Mucosa of rectum (tissue), 2 donors: ENCODE measurements around the gene RSL1D1.

Source experiments
- H3K27ac ChIP-seq, 2 donors: one replicate each; pipeline ENCODE4 v1.7.0; 2013; ENCODE audit warnings: inconsistent platforms in 2 of 2, low read depth in 2 of 2, low read length in 2 of 2
- H3K27me3 ChIP-seq, 2 donors: one replicate each; pipeline ENCODE4 v1.7.0; 2013; ENCODE audit warnings: low read length in 2 of 2; ENCODE audit not compliant: control insufficient read depth in 2 of 2, insufficient read depth in 2 of 2
- H3K36me3 ChIP-seq, 2 donors: one replicate each; pipeline ENCODE4 v1.7.0; 2013; ENCODE audit warnings: low read length in 2 of 2; ENCODE audit not compliant: control insufficient read depth in 2 of 2, insufficient read depth in 2 of 2
- H3K4me1 ChIP-seq, 2 donors: one replicate each; pipeline ENCODE4 v1.7.0; 2013; ENCODE audit warnings: low read length in 2 of 2, mild to moderate bottlenecking in 1 of 2; ENCODE audit not compliant: control insufficient read depth in 2 of 2, insufficient read depth in 2 of 2
- H3K4me3 ChIP-seq, 2 donors: one replicate each; pipeline ENCODE4 v1.7.0; 2013; ENCODE audit warnings: low read length in 2 of 2
- H3K9ac ChIP-seq, 2 donors: one replicate each; pipeline ENCODE4 v1.7.0; 2013; ENCODE audit warnings: low read length in 2 of 2, low read depth in 1 of 2, mild to moderate bottlenecking in 1 of 2
- H3K9me3 ChIP-seq, 2 donors: one replicate each; pipeline ENCODE4 v1.7.0; 2013; ENCODE audit warnings: low read length in 2 of 2; ENCODE audit not compliant: control insufficient read depth in 2 of 2
- donor health status: healthy.
- donor health status: Normal muscosa, but diverticular disease.

Gene RSL1D1

DNA sequence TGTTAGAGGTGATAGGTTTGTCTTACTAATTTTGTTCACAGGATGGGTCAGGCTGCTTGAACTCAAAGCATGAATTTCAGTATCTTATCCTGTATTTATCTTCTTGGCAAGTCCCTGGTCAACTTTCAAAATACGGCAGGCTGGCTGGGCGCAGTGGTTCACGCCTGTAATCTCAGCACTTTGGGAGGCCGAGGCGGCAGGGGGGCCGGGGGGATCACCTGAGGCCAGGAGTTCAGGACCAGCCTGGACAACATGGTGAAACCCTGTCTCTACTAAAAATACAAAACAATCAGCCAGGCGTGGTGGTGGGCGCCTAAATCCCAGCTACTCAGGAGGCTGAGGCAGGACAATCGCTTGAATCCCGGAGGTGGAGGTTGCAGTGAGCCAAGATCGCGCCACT lies 25.0 kb upstream of the RSL1D1 start:
- H3K9ac ChIP-seq = no peak overlapping the region
- no peaks in the 10 kb centered on the region for H3K9me3 ChIP-seq
- no peaks in the 10 kb centered on the region for H3K4me1 ChIP-seq
- H3K27me3 ChIP-seq = no peaks in the 10 kb centered on the region
- peaks cover 33 to 69% of the 10 kb centered on the region in 2 donors for H3K36me3 ChIP-seq
- no peak overlapping the region for H3K4me3 ChIP-seq
- H3K27ac ChIP-seq = no peak overlapping the region

DNA sequence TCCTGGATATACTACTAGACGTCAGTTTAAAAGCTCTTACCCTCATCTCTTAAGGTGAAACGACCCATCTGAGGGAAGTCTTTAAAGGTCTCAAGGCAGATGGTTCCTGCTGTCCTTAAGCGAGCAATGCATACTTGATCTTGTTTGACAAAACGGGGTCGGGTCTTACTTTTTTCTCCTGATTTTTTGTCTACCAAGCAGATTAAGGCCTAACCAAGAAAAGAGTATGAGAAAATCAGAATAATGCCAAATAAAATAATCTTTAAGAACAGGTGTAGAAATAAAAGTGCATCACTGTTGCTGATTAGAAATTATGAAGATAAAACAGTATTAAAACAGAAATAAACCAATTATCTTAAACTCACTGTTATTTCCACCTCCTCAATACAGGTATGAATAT lies 24.4 kb upstream of the RSL1D1 start:
- H3K36me3 ChIP-seq = peaks cover 33 to 65% of the 10 kb centered on the region in 2 donors
- no peak overlapping the region for H3K27ac ChIP-seq
- no peaks in the 10 kb centered on the region for H3K4me1 ChIP-seq
- H3K9me3 ChIP-seq = no peaks in the 10 kb centered on the region
- H3K27me3 ChIP-seq = no peaks in the 10 kb centered on the region
- H3K4me3 ChIP-seq = no peak overlapping the region
- no peak overlapping the region for H3K9ac ChIP-seq

- Histone ChIP-seq H3K27me3 (no peaks in the 10 kb centered on the region), H3K9me3 (no peaks in the 10 kb centered on the region), H3K36me3 (peaks cover 21 to 49% of the 10 kb centered on the region in 2 donors), H3K27ac (no peak overlapping the region), H3K4me3 (no peak overlapping the region), H3K4me1 (no peaks in the 10 kb centered on the region), H3K9ac (no peak overlapping the region)
Observed at GRCh38 chr16:11871193-11871592, 19.9 kb upstream of the RSL1D1 start.

DNA sequence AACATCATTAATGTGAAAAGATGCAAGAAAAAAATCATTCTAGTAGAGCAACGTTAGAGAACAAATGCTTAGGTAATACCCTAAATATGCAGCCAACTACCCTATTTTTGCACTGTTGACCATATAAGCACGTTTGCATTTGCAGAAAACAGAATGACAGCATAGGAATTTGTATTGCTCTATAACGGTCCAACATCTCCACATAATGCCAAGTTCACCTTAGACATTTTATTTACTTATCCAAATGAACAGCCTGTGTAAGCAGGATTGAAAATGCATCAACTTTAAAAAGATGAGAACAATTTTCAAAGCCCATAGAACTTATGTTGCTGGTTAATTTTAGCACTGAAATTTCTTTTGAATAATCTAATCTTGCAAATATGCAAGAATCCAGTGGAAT lies 19.1 kb upstream of the RSL1D1 start:
- Histone ChIP-seq H3K27ac (no peak overlapping the region), H3K4me3 (no peak overlapping the region), H3K9me3 (no peaks in the 10 kb centered on the region), H3K36me3 (peaks cover 15 to 41% of the 10 kb centered on the region in 2 donors), H3K4me1 (no peaks in the 10 kb centered on the region), H3K27me3 (no peaks in the 10 kb centered on the region), H3K9ac (no peak overlapping the region)

- peaks cover 12 to 37% of the 10 kb centered on the region in 2 donors for H3K36me3 ChIP-seq
- no peaks in the 10 kb centered on the region for H3K27me3 ChIP-seq
- H3K9ac ChIP-seq = no peak overlapping the region
- no peak overlapping the region for H3K27ac ChIP-seq
- H3K4me3 ChIP-seq = no peak overlapping the region
- H3K4me1 ChIP-seq = no peaks in the 10 kb centered on the region
- no peaks in the 10 kb centered on the region for H3K9me3 ChIP-seq
Observed at GRCh38 chr16:11869353-11870228, 18.2 kb upstream of the RSL1D1 start.

GRCh38 chr16:11868412-11868980 lies 17.2 kb upstream of the RSL1D1 start:
- peaks cover 12 to 29% of the 10 kb centered on the region in 2 donors for H3K36me3 ChIP-seq
- H3K9me3 ChIP-seq = no peaks in the 10 kb centered on the region
- H3K4me1 ChIP-seq = no peaks in the 10 kb centered on the region
- H3K27me3 ChIP-seq = no peaks in the 10 kb centered on the region
- H3K4me3 ChIP-seq = no peak overlapping the region
- no peak overlapping the region for H3K27ac ChIP-seq
- H3K9ac ChIP-seq = no peak overlapping the region

DNA sequence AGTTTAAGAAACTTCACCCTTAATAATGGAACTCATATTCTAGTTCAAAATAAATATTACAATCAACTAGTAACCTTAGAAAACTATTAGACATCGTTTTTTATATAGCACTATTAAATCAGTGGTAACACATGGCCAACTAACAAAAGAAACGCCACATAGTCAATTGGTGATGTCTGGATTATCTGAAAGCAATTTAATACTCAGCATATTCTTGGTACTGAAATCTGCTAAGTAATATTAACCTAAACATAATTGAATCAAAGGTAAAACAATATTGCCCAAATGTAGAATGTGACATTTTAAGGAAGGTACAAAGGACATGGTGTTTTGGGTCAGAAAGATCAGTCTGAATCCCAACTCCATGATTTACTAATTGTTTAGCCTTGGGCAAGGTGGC lies 11.1 kb upstream of the RSL1D1 start:
- Histone ChIP-seq H3K9me3 (no peaks in the 10 kb centered on the region), H3K27ac (no peak overlapping the region), H3K4me3 (no peak overlapping the region), H3K4me1 (no peaks in the 10 kb centered on the region), H3K27me3 (no peaks in the 10 kb centered on the region), H3K9ac (no peak overlapping the region), H3K36me3 (no peaks in the 10 kb centered on the region)

DNA sequence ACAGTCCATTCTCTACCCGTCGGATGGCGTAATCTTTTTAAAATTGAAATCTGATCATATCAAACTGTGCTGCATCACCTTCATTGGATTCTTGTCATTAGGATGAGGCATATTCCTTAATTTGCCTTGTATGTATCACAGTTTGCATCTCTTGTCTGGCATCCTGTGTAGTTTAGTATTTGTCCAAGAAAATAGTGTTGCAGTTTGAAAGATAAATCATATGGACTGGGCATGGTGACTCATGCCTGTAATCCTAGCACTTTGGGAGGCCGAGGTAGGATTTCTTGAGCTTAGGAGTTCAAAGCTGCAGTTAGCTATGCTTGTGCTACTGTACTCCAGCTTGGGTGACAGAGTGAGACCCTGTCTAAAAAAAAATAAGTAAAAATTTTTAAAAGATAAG lies 5.8 kb upstream of the RSL1D1 start:
- Histone ChIP-seq H3K27ac (no peak overlapping the region), H3K27me3 (no peaks in the 10 kb centered on the region), H3K4me3 (no peak overlapping the region), H3K4me1 (peaks cover 4 to 5% of the 10 kb centered on the region in 2 donors), H3K9me3 (no peaks in the 10 kb centered on the region), H3K9ac (no peak overlapping the region), H3K36me3 (no peaks in the 10 kb centered on the region)

- Histone ChIP-seq H3K4me1 (peaks cover 8 to 9% of the 10 kb centered on the region in 2 donors), H3K36me3 (peaks cover 10 to 13% of the 10 kb centered on the region in 2 donors), H3K27me3 (no peaks in the 10 kb centered on the region), H3K4me3 (peak overlapping the region; percentile 94 to 99), H3K9ac (peak overlapping the region; percentile 80 to 85), H3K9me3 (no peaks in the 10 kb centered on the region), H3K27ac (peak overlapping the region; percentile 86 to 88)
Observed at GRCh38 chr16:11852092-11852809, 909 bp upstream of the RSL1D1 start.

DNA sequence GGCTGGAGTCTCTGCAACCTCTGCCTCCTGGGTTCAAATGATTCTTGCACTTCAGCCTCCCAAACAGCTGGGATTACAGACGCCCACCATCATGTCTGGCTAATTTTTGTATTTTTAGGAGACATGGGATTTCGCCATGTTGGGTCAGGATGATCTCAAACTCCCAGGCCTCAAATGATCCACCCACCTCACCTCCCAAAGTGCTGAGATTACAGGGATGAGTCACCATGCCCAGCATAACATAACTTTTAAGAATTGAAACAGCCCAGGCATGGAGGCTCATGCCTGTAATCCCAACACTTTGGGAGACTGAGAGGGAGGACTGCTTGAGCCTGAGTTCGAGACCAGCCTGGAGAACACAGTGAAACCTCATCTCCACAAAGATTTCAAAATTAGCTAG lies 2.5 kb downstream of the RSL1D1 start:
- H3K36me3 ChIP-seq = peaks cover 38 to 44% of the 10 kb centered on the region in 2 donors
- no peaks in the 10 kb centered on the region for H3K9me3 ChIP-seq
- no peaks in the 10 kb centered on the region for H3K27me3 ChIP-seq
- no peak overlapping the region for H3K27ac ChIP-seq
- no peak overlapping the region for H3K9ac ChIP-seq
- H3K4me3 ChIP-seq = no peak overlapping the region
- peaks cover 5 to 9% of the 10 kb centered on the region in 2 donors for H3K4me1 ChIP-seq
